CD8-positive, alpha-beta memory T cell (primary cell): ENCODE results near the gene CYP4F22. TPM values are rescaled to one million over a fixed set of nuclear protein-coding genes. Genes with fewer than 3 reads are reported as not detected.

Experiments
- CTCF ChIA-PET: fragments of 350-600 bp; sonication (Branson Sonifier 250); formaldehyde crosslinking; loops from one replicate; lab custom pipeline; 2021; ENCODE audit warnings: antibody characterized with exemption; lab: Charles Lee
- POLR2A ChIA-PET: fragments of 350-600 bp; sonication (Branson Sonifier 250); formaldehyde crosslinking; loops from one replicate; lab custom pipeline; 2021; ENCODE audit warnings: antibody characterized with exemption; lab: Charles Lee
- DNase-seq, 5 donors: peaks; one replicate each; pipeline versions ENCODE4 v3.0.0 to v3.0.0-alpha.2; 2020 to 2022; ENCODE audit warnings: mixed read lengths in 1 of 5
- H3K27ac ChIP-seq: one replicate; pipeline ENCODE4 v1.7.0; 2013; ENCODE audit warnings: low read depth, mild to moderate bottlenecking, low read length, moderate library complexity
- H3K27me3 ChIP-seq: 2 replicates; pipeline ENCODE4 v1.7.0; 2013; ENCODE audit warnings: low read length, mild to moderate bottlenecking; ENCODE audit not compliant: insufficient read depth, poor library complexity, severe bottlenecking
- H3K36me3 ChIP-seq: 2 replicates; pipeline ENCODE4 v1.7.0; 2013; ENCODE audit warnings: mild to moderate bottlenecking, low read length, moderate library complexity; ENCODE audit not compliant: insufficient read depth
- H3K4me1 ChIP-seq: 2 replicates; pipeline ENCODE4 v1.7.0; 2013; ENCODE audit warnings: mild to moderate bottlenecking, low read length, moderate library complexity; ENCODE audit not compliant: insufficient read depth
- H3K4me3 ChIP-seq: 2 replicates; pipeline ENCODE4 v1.7.0; 2013; ENCODE audit warnings: mild to moderate bottlenecking, low read length
- H3K9me3 ChIP-seq: 2 replicates; pipeline ENCODE4 v1.7.0; 2013; ENCODE audit warnings: mild to moderate bottlenecking, low read length
- H3K27ac Mint-ChIP-seq, 8 donors: one replicate each; pipeline ENCODE4 v1.8.0; 2020 to 2021; ENCODE audit warnings: mixed read lengths in 8 of 8, mild to moderate bottlenecking in 6 of 8, inconsistent platforms in 3 of 8, moderate library complexity in 3 of 8
- H3K27me3 Mint-ChIP-seq, 2 donors: one replicate each; pipeline ENCODE4 v1.8.0; 2020 to 2021; ENCODE audit warnings: mixed read lengths in 2 of 2, mild to moderate bottlenecking in 1 of 2, moderate library complexity in 1 of 2
- H3K36me3 Mint-ChIP-seq, 3 donors: one replicate each; pipeline ENCODE4 v1.8.0; 2020 to 2021; ENCODE audit warnings: mixed read lengths in 3 of 3, inconsistent platforms in 1 of 3, mild to moderate bottlenecking in 1 of 3
- H3K4me1 Mint-ChIP-seq, 3 donors: one replicate each; pipeline ENCODE4 v1.8.0; 2020 to 2021; ENCODE audit warnings: mixed read lengths in 3 of 3, inconsistent platforms in 1 of 3, mild to moderate bottlenecking in 1 of 3
- H3K4me3 Mint-ChIP-seq, 7 donors: one replicate each; pipeline ENCODE4 v1.8.0; 2020 to 2021; ENCODE audit warnings: mixed read lengths in 7 of 7, mild to moderate bottlenecking in 6 of 7, moderate library complexity in 4 of 7, inconsistent platforms in 2 of 7
- H3K9me3 Mint-ChIP-seq, 5 donors: one replicate each; pipeline ENCODE4 v1.8.0; 2020 to 2022; ENCODE audit warnings: mixed read lengths in 5 of 5, mild to moderate bottlenecking in 3 of 5, moderate library complexity in 2 of 5, inconsistent platforms in 1 of 5
- polyA plus RNA-seq: library from polyadenylated mRNA; unstranded; fragments of 300-500 nt; fragmentation: Illumina TruSeq; gene quantifications from one replicate; pipeline ENCODE4 v1.2.3, GENCODE V29; 2021
- total RNA-seq, 2 experiments: library from RNA; stranded (reverse); gene quantifications; one replicate each; pipeline ENCODE4 v1.2.3, GENCODE V29; 2021

CYP4F22 gene
- total and polyA plus RNA-seq, 3 experiments from 2014 or later = 0.71 to 5.1 (median 0.79) TPM

- peak overlapping the region in 1 of 8 donors; percentile 47 for H3K27ac Mint-ChIP-seq
Observed at GRCh38 chr19:15564534-15565168, 56.3 kb downstream of the CYP4F22 start.

DNA sequence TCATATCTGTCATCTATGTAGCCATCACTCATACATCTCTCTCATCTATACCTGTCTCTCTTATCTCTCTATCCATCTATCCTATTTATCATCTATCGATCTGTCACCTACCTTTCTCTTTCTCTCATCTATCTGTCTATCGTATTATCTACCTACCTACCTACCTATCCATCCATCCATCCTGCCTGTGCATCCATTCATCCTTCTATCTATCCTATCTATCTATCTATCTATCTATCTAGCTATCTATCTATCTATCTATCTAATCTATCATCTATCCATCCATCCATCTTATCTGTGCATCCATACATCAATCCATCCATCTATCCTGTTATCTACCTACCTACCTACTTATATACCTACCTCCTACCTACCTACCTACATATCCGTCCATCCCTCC is 62.1 kb downstream of the CYP4F22 start:
- Histone ChIP-seq H3K36me3 (no peaks in the 10 kb centered on the region), H3K4me3 (no peak overlapping the region), H3K4me1 (no peaks in the 10 kb centered on the region), H3K27ac (no peak overlapping the region), H3K27me3 (peaks cover 14% of the 10 kb centered on the region), H3K9me3 (no peaks in the 10 kb centered on the region)
- no peak overlapping the region for H3K4me3 Mint-ChIP-seq
- peaks cover 29 to 55% of the 10 kb centered on the region in 2 donors for H3K27me3 Mint-ChIP-seq
- no peak for DNase-seq
- CTCF ChIA-PET = no interaction called here
- POLR2A ChIA-PET = no interaction called here
- no peak overlapping the region for H3K27ac Mint-ChIP-seq
- no peaks in the 10 kb centered on the region for H3K4me1 Mint-ChIP-seq
- H3K36me3 Mint-ChIP-seq = peaks cover 0 to 1% (median 0%) of the 10 kb centered on the region in 3 donors
- no peaks in the 10 kb centered on the region for H3K9me3 Mint-ChIP-seq

More at GRCh38 chr19:15564534-15565168, 56.3 kb downstream of the CYP4F22 start:
- ChIA-PET POLR2A (no interaction called here), CTCF (interaction anchor here (1.0 kb wide), 1 partner anchor 146 kb away, joined by 3 read pairs; the partner anchor contains the start of gene AKAP8L)
- peaks cover 29 to 48% of the 10 kb centered on the region in 2 donors for H3K27me3 Mint-ChIP-seq
- no peaks in the 10 kb centered on the region for H3K9me3 Mint-ChIP-seq
- Histone ChIP-seq H3K27ac (no peak overlapping the region), H3K27me3 (peaks cover under 1% of the 10 kb centered on the region), H3K9me3 (no peaks in the 10 kb centered on the region), H3K4me1 (no peaks in the 10 kb centered on the region), H3K36me3 (no peaks in the 10 kb centered on the region), H3K4me3 (no peak overlapping the region)
- no peak for DNase-seq
- H3K4me1 Mint-ChIP-seq = no peaks in the 10 kb centered on the region
- H3K4me3 Mint-ChIP-seq = no peak overlapping the region
- H3K36me3 Mint-ChIP-seq = no peaks in the 10 kb centered on the region

- peaks cover 19 to 39% of the 10 kb centered on the region in 2 donors for H3K27me3 Mint-ChIP-seq
- H3K27me3 ChIP-seq = peaks cover 11% of the 10 kb centered on the region
- no peaks in the 10 kb centered on the region for H3K4me1 Mint-ChIP-seq
- H3K4me1 ChIP-seq = no peaks in the 10 kb centered on the region
- H3K4me3 Mint-ChIP-seq = no peak overlapping the region
- CTCF ChIA-PET = no interaction called here
- H3K27ac Mint-ChIP-seq = no peak overlapping the region
- H3K9me3 ChIP-seq = no peaks in the 10 kb centered on the region
- H3K36me3 Mint-ChIP-seq = peaks cover 0 to under 1% (median 0%) of the 10 kb centered on the region in 3 donors
- no peak overlapping the region for H3K4me3 ChIP-seq
- POLR2A ChIA-PET = no interaction called here
- no peaks in the 10 kb centered on the region for H3K36me3 ChIP-seq
- H3K27ac ChIP-seq = no peak overlapping the region
- DNase-seq = no peak
- peaks cover 0 to 1% (median 0%) of the 10 kb centered on the region in 5 donors for H3K9me3 Mint-ChIP-seq
Observed at GRCh38 chr19:15575406-15575805, 67.1 kb downstream of the CYP4F22 start.

DNA sequence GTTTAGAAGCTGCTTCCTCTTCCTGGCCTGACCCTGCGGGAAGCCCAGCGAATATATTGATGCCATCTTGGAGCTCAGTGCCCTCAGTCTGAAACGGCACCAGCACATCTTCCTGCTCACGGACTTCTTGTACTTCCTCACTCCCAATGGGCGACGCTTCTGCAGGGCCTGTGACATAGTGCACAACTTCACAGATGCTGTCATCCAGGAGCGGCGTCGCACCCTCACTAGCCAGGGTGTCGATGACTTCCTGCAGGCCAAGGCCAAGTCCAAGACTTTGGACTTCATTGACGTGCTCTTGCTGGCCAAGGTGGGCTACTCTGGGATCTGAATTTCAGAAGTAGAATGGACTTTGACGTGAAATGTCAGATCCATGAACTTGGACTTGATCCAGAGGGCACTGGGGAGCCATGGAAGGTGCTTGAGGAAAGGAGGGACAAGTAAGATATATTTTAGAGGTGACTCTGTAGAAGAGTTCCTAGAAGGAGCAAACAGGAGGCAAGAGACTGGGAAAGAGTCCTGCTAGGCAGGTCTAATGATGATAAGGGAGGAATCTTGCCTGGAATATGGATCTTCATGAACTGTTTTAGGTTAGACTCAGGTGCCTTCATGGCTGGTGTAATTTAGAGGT is 68.3 kb downstream of the CYP4F22 start:
- Histone ChIP-seq H3K9me3 (no peaks in the 10 kb centered on the region), H3K27me3 (peaks cover 7% of the 10 kb centered on the region), H3K4me1 (no peaks in the 10 kb centered on the region), H3K36me3 (no peaks in the 10 kb centered on the region), H3K27ac (no peak overlapping the region), H3K4me3 (no peak overlapping the region)
- Mint-ChIP-seq H3K9me3 (peaks cover 0 to 1% (median 0%) of the 10 kb centered on the region in 5 donors), H3K4me1 (no peaks in the 10 kb centered on the region), H3K27ac (no peak overlapping the region), H3K27me3 (peaks cover 15 to 36% of the 10 kb centered on the region in 2 donors), H3K36me3 (no peaks in the 10 kb centered on the region), H3K4me3 (no peak overlapping the region)
- no peak for DNase-seq
- ChIA-PET CTCF (no interaction called here), POLR2A (no interaction called here)

GRCh38 chr19:15577184-15577771 is 69.0 kb downstream of the CYP4F22 start:
- H3K27me3 ChIP-seq = peaks cover under 1% of the 10 kb centered on the region
- no peak overlapping the region for H3K4me3 ChIP-seq
- H3K4me1 ChIP-seq = no peaks in the 10 kb centered on the region
- no peak overlapping the region for H3K27ac ChIP-seq
- ChIA-PET CTCF (interaction anchor here (0.6 kb wide), 2 partner anchors 12 to 333 kb away, joined by 3 read pairs; no protein-coding TSS in a partner anchor), POLR2A (no interaction called here)
- Mint-ChIP-seq H3K36me3 (no peaks in the 10 kb centered on the region), H3K4me3 (no peak overlapping the region), H3K27ac (no peak overlapping the region), H3K4me1 (no peaks in the 10 kb centered on the region), H3K9me3 (peaks cover 0 to 1% (median 0%) of the 10 kb centered on the region in 5 donors), H3K27me3 (peaks cover 8 to 29% of the 10 kb centered on the region in 2 donors)
- no peaks in the 10 kb centered on the region for H3K9me3 ChIP-seq
- H3K36me3 ChIP-seq = no peaks in the 10 kb centered on the region
- DNase-seq = no peak

- peaks cover 12% of the 10 kb centered on the region for H3K27me3 ChIP-seq
- Mint-ChIP-seq H3K9me3 (no peaks in the 10 kb centered on the region), H3K27ac (no peak overlapping the region), H3K4me3 (no peak overlapping the region), H3K36me3 (no peaks in the 10 kb centered on the region), H3K27me3 (peaks cover 13 to 42% of the 10 kb centered on the region in 2 donors), H3K4me1 (peaks cover 0 to 8% (median 7%) of the 10 kb centered on the region in 3 donors)
- H3K4me1 ChIP-seq = no peaks in the 10 kb centered on the region
- no peak overlapping the region for H3K4me3 ChIP-seq
- CTCF ChIA-PET = no interaction called here
- POLR2A ChIA-PET = no interaction called here
- no peak for DNase-seq
- H3K36me3 ChIP-seq = no peaks in the 10 kb centered on the region
- H3K27ac ChIP-seq = no peak overlapping the region
- no peaks in the 10 kb centered on the region for H3K9me3 ChIP-seq
Observed at GRCh38 chr19:15583346-15583745, 75.0 kb downstream of the CYP4F22 start.

DNA sequence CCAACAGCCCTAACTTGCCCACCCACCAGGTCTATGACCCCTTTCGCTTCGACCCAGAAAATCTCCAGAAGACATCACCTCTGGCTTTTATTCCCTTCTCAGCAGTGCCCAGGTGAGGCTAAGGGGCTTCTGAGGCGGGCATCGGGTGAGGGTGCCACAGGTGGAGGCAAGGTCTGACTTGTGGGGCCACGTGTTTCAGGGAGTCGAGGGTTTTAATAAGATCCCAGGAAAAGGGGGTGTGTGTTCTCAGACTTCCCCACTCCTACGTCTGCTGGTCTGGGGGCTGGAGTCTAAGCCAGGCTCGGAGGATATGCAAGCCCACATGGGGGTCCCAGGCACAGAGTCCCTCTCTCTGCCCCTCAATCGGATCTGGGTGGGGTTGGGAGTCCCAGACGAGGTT is 75.8 kb downstream of the CYP4F22 start:
- CTCF ChIA-PET = no interaction called here
- H3K4me3 Mint-ChIP-seq = peak overlapping the region in 2 of 7 donors; percentile 52 to 54
- H3K4me3 ChIP-seq = no peak overlapping the region
- POLR2A ChIA-PET = no interaction called here
- no peaks in the 10 kb centered on the region for H3K4me1 ChIP-seq
- no peak overlapping the region for H3K27ac Mint-ChIP-seq
- no peaks in the 10 kb centered on the region for H3K9me3 Mint-ChIP-seq
- H3K36me3 ChIP-seq = no peaks in the 10 kb centered on the region
- peaks cover 16 to 46% of the 10 kb centered on the region in 2 donors for H3K27me3 Mint-ChIP-seq
- no peak for DNase-seq
- peaks cover 0 to 8% (median 7%) of the 10 kb centered on the region in 3 donors for H3K4me1 Mint-ChIP-seq
- no peak overlapping the region for H3K27ac ChIP-seq
- peaks cover 12% of the 10 kb centered on the region for H3K27me3 ChIP-seq
- H3K9me3 ChIP-seq = no peaks in the 10 kb centered on the region
- H3K36me3 Mint-ChIP-seq = no peaks in the 10 kb centered on the region
